HG02840 (cell line): ENCODE results near the gene CD68.

Experiments
- ATAC-seq: cut with Tn5 transposase; IDR thresholded peaks from one replicate; pipeline ENCODE4 v1.9.1; 2021; ENCODE audit warnings: mild to moderate bottlenecking, moderate library complexity, moderate number of reproducible peaks; ENCODE audit not compliant: unreplicated experiment, low FRiP score

Gene CD68

DNA sequence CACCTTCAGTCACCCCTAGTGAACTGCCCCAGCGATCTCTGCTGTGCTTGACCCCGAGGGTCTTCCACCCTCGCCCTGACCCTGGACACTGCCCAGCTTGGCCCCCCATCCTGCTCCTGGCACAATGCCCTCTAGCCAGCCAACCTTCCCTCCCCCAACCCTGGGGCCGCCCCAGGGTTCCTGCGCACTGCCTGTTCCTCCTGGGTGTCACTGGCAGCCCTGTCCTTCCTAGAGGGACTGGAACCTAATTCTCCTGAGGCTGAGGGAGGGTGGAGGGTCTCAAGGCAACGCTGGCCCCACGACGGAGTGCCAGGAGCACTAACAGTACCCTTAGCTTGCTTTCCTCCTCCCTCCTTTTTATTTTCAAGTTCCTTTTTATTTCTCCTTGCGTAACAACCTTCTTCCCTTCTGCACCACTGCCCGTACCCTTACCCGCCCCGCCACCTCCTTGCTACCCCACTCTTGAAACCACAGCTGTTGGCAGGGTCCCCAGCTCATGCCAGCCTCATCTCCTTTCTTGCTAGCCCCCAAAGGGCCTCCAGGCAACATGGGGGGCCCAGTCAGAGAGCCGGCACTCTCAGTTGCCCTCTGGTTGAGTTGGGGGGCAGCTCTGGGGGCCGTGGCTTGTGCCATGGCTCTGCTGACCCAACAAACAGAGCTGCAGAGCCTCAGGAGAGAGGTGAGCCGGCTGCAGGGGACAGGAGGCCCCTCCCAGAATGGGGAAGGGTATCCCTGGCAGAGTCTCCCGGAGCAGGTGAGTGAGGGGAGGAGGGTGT is 20.7 kb upstream of the CD68 start, which contains the start of gene TNFSF13:
Gene TNFSF13, plus strand, starts transcription at position 207 of the 776 bp plus-strand sequence. Its CDS starts 290 bp downstream, at position 497.
- no peak for ATAC-seq

DNA sequence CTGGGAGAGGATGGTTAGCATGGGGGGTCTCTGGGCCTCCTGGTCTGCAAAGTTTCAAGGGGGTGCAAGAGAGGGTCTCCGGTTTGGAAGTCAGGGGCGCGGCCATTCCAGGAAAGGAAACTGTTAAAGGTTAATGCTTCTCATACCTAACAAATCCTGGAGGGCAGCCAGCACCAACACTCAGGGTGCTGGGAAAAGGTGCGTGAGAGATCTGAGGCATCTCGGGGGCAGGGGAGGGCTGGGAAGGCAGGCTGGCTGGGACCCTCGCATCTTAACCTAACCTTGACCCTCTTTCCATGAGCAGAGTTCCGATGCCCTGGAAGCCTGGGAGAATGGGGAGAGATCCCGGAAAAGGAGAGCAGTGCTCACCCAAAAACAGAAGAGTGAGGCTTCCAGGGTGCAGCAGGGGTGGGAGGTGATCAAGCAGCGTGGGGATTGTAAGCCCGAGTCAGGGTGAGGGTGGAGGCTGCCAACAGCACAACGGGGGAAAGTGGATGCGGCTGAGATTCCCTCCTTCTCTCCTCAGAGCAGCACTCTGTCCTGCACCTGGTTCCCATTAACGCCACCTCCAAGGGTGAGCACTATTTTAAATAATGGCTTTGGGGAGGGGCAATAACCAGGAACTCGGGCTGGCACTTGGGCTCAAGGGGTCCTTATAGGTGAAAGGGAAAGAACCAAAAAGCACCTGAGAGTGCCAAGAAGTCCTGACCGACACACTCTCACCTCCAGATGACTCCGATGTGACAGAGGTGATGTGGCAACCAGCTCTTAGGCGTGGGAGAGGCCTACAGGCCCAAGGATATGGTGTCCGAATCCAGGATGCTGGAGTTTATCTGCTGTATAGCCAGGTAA is 19.9 kb upstream of the CD68 start:
- no peak for ATAC-seq

- no peak for ATAC-seq
These were observed 19.0 kb upstream of the CD68 start for GRCh38 chr17:7560172-7561027.

DNA sequence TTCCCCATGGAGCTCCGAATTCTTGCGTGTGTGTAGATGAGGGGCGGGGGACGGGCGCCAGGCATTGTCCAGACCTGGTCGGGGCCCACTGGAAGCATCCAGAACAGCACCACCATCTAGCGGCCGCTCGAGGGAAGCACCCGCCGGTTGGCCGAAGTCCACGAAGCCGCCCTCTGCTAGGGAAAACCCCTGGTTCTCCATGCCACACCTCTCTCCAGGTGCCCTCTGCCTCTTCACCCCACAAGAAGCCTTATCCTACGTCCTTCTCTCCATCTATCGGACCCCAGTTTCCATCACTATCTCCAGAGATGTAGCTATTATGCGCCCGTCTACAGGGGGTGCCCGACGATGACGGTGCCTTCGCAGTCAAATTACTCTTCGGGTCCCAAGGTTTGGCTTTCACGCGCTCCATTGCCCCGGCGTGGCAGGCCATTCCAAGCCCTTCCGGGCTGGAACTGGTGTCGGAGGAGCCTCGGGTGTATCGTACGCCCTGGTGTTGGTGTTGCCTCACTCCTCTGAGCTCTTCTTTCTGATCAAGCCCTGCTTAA is 18.3 kb upstream of the CD68 start:
- ATAC-seq = peak; percentile 39

- ATAC-seq = peak; percentile 65
These were observed 17.7 kb upstream of the CD68 start, which contains the start of gene SENP3 for GRCh38 chr17:7561589-7562207. SENP3 (plus strand) TSS chr17:7561919; CDS start chr17:7563077, 1,158 bp downstream.

GRCh38 chr17:7562208-7562605 is 17.2 kb upstream of the CD68 start:
- ATAC-seq = peak; percentile 10

DNA sequence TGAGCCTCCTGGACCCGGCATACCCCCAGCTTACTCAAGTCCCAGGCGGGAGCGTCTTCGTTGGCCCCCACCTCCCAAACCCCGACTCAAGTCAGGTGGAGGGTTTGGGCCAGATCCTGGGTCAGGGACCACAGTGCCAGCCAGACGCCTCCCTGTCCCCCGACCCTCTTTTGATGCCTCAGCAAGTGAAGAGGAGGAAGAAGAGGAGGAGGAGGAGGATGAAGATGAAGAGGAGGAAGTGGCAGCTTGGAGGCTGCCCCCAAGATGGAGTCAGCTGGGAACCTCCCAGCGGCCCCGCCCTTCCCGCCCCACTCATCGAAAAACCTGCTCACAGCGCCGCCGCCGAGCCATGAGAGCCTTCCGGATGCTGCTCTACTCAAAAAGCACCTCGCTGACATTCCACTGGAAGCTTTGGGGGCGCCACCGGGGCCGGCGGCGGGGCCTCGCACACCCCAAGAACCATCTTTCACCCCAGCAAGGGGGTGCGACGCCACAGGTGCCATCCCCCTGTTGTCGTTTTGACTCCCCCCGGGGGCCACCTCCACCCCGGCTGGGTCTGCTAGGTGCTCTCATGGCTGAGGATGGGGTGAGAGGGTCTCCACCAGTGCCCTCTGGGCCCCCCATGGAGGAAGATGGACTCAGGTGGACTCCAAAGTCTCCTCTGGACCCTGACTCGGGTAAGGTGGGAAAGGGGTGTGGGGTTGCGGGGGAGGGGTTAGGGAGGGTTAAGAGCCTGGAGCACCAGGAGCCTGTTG is 16.1 kb upstream of the CD68 start:
- no peak for ATAC-seq

DNA sequence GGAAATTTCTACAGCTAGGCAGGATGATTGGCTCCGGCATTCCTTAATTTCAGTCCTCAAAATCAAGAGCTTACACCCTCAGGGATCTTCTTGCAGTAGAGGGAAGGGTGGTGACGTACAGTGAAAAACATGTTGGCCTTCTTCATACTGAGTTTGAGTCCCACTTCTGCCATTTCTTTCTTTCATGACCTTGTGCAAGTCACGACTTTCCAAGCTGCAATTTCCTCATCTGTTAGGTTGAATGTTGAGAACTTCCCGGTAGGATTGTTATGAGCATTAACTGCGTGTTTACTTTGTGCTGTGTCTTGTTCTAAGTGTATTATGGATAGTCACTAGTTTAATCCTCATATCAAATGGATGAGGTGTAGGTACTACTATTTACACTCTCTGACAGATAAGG is 9.9 kb upstream of the CD68 start:
- no peak for ATAC-seq

DNA sequence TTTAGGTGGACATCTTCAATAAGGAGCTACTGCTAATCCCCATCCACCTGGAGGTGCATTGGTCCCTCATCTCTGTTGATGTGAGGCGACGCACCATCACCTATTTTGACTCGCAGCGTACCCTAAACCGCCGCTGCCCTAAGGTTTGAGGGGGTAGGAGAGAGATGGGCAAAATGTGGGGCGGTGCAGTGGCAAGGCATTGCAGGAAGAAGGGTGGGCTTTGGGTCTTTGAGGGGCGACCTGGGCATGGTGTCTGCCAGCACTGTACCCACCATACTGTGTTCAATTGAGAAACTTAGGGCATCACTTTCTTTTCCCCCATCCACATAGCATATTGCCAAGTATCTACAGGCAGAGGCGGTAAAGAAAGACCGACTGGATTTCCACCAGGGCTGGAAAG is 9.1 kb upstream of the CD68 start:
- no peak for ATAC-seq

GRCh38 chr17:7572338-7572587 is 7.2 kb upstream of the CD68 start:
- ATAC-seq = no peak

DNA sequence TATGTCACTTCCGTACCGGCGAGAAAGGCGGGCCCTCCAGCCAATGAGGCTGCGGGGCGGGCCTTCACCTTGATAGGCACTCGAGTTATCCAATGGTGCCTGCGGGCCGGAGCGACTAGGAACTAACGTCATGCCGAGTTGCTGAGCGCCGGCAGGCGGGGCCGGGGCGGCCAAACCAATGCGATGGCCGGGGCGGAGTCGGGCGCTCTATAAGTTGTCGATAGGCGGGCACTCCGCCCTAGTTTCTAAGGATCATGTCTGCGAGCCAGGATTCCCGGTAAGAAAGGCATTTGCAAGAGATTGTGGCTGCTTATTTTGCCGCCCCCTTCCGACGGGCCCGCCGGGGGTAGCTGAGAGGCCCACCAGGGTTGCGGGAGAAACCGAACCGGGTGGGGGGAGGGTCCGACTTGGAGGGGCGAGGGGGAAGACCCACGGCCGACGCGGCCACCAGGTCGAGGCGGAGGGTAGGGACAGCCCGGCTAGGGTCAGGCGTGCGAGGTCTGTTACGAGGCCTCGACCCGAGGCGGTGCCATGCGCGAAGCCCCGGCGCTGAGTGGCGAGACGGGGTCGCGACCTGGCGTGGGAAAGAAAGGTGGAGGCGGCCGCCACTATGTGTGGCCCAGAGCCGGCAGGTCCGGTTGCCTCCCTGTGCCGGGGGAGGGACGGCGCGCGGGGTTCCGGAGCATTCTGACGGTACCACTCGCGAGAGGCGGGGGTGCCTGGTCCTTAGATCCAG is 6.7 kb upstream of the CD68 start:
- ATAC-seq = peak; percentile 88

DNA sequence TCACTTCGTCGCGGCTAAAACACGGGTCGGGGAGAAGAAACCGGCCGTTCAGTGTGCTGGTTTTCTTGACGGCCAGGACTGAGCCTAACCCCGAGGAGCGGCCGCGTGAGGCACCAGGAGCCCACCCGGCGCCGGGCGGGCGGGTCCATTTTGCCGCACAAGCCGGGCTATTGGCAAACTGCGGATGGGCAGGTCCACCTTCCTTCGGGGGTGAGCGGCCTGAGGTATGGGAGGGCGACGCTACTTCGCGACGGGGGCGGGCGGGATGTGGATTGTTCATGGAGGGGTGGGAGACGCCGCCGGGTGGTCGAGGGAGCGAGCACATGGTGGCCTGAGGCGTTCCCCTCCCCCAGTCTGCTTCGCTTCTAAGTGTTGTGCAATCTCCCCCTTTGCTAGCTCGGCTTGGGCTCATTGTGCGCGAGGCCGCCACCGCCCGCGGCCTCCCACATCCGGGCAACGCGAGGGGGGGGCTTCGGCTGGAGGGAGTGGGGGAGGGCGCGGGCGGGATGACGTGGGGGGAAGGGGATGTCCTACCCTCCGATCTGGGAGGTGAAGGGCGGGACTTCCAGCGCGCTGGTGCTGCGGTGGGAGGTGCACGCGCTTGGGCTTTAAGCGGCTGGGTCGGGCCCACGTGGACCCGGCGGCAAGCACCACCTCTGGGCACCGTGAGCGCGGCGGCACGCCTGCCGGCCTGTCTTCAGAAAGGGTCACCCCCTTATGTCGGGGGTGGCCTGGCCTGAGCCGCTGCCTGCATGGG is 5.9 kb upstream of the CD68 start:
- ATAC-seq = no peak

DNA sequence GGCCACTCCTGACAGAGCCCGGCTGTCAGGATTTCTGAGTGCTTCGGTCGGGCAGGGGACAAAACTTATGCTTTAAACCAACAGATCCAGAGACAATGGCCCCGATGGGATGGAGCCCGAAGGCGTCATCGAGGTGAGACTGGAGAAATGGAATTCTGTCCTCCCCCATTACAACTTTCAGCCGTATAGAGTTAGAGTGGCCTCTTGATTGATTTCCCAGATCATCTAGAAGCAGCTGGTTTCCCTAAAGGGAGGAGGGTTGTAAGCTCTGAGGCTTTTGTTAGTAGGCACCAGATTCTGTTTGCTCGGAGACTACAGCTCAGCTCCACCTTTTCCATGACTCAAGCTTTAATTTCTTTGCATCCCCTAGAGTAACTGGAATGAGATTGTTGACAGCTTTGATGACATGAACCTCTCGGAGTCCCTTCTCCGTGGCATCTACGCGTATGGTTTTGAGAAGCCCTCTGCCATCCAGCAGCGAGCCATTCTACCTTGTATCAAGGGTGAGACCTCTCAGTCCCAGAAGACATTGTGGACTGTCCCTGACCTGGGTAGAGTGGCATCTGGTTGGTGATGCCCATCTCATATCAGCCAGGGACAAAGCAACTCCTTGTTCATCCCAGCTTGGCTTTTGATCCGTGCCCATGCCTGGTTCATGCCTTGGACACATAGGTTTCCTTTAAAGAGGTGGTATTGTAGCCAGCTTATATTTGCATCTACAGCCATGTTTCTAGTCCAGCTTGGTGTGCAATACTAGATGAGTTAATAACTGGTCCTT is 5.1 kb upstream of the CD68 start:
- ATAC-seq = no peak

DNA sequence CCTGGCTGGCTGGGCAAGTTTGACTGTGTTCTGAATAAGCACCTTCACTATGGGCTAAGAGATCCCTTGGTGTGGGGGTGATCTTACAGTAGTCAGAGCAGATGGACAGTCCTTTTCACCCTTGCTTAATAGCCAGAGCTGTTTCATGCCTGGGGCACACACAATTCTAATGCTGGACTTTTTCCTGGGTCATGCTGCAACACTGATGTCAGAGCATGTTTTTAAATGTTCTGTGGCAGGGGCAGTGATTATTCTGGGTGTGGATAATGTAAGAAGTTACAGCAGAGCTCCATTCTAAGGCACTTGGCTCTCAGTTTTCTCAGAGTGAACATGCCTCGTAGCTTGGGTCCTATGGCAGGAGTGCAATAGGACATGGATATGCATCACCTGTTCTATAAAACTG is 4.0 kb upstream of the CD68 start:
- ATAC-seq = no peak

GRCh38 chr17:7575959-7576358 is 3.5 kb upstream of the CD68 start:
- no peak for ATAC-seq

DNA sequence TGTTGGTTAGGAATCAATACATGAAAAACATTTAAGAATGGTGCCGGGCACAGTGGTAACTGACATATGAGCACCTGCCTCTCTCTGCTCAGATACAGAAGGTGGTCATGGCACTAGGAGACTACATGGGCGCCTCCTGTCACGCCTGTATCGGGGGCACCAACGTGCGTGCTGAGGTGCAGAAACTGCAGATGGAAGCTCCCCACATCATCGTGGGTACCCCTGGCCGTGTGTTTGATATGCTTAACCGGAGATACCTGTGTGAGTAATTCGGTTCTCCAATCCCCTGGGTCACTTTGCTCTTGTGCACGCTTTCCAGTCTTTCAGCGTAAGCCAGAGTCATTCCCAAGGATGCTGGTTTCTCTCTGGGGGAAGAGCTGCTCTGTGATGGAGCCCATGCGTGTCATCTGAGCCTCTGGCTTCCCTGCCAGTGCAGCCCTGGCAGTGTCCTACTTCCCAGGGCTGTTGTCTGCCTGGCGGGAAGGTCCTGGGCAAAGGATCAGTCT is 3.0 kb upstream of the CD68 start:
- no peak for ATAC-seq
